Neural progenitor cell (in vitro differentiated cells): ENCODE results near the gene PSD4. TPM values are rescaled to one million over a fixed set of nuclear protein-coding genes. Genes with fewer than 3 reads are reported as not detected.

Experiments
- DNase-seq: peaks from one replicate; pipeline ENCODE4 v3.0.0-alpha.2; 2016; ENCODE audit warnings: low spot score
- H2AFZ ChIP-seq: fragments of 200-600 bp; sonication (generic); replicated peaks from 2 replicates; pipeline ENCODE4 v1.6.1; 2016; ENCODE audit warnings: antibody characterized with exemption
- H3F3A ChIP-seq: fragments of 200-600 bp; sonication (generic); 2 replicates; pipeline ENCODE4 v1.6.1; 2016; ENCODE audit warnings: antibody characterized with exemption, low read depth
- H3K27ac ChIP-seq: fragments of 200-600 bp; sonication (generic); 2 replicates; pipeline ENCODE4 v1.5.1; 2016; ENCODE audit warnings: mild to moderate bottlenecking
- H3K27me3 ChIP-seq: fragments of 200-600 bp; sonication (generic); 2 replicates; pipeline ENCODE4 v1.6.1; 2016; ENCODE audit warnings: mild to moderate bottlenecking, moderate library complexity
- H3K36me3 ChIP-seq: fragments of 200-600 bp; sonication (generic); 2 replicates; pipeline ENCODE4 v1.5.1; 2016
- H3K4me1 ChIP-seq: fragments of 200-600 bp; sonication (generic); 2 replicates; pipeline ENCODE4 v1.6.1; 2016; ENCODE audit warnings: mixed run types
- H3K4me2 ChIP-seq: fragments of 200-600 bp; sonication (generic); 2 replicates; pipeline ENCODE4 v1.6.1; 2016
- H3K4me3 ChIP-seq: fragments of 200-600 bp; sonication (generic); 2 replicates; pipeline ENCODE4 v1.5.1; 2016
- H3K79me2 ChIP-seq: fragments of 200-600 bp; sonication (generic); 2 replicates; pipeline ENCODE4 v1.6.1; 2016; ENCODE audit warnings: low read depth
- H3K9ac ChIP-seq: fragments of 200-600 bp; sonication (generic); 2 replicates; pipeline ENCODE4 v1.6.1; 2016
- H3K9me3 ChIP-seq: fragments of 200-600 bp; sonication (generic); 2 replicates; pipeline ENCODE4 v1.5.1; 2016; ENCODE audit warnings: low read depth
- H4K20me1 ChIP-seq: fragments of 200-600 bp; sonication (generic); 2 replicates; pipeline ENCODE4 v1.6.1; 2016; ENCODE audit warnings: low read depth
- H3K27ac Mint-ChIP-seq: 3 replicates; pipeline ENCODE4 v1.8.0; 2021; ENCODE audit warnings: mixed read lengths
- H3K27me3 Mint-ChIP-seq: 2 replicates; pipeline ENCODE4 v1.8.0; 2022; ENCODE audit warnings: low read depth, mild to moderate bottlenecking, inconsistent platforms, moderate library complexity, mixed read lengths; ENCODE audit not compliant: insufficient read depth
- H3K36me3 Mint-ChIP-seq: 3 replicates; pipeline ENCODE4 v1.8.0; 2021; ENCODE audit warnings: mixed read lengths
- H3K4me1 Mint-ChIP-seq: 3 replicates; pipeline ENCODE4 v1.8.0; 2021; ENCODE audit warnings: mixed read lengths
- H3K4me3 Mint-ChIP-seq: 3 replicates; pipeline ENCODE4 v1.8.0; 2021; ENCODE audit warnings: mild to moderate bottlenecking, moderate library complexity, mixed read lengths
- H3K9me3 Mint-ChIP-seq: 3 replicates; pipeline ENCODE4 v1.8.0; 2020; ENCODE audit warnings: mixed read lengths
- CTCF ChIP-seq: fragments of 200-600 bp; sonication (generic); IDR thresholded peaks from 2 replicates; pipeline ENCODE4 v1.5.1; 2017; ENCODE audit warnings: antibody characterized with exemption, mild to moderate bottlenecking
- EZH2 ChIP-seq: fragments of 200-600 bp; sonication (generic); IDR thresholded peaks from 2 replicates; pipeline ENCODE4 v1.6.1; 2017; ENCODE audit warnings: antibody characterized with exemption, mild to moderate bottlenecking, moderate library complexity
- EZH2phosphoT487 ChIP-seq: fragments of 200-600 bp; sonication (generic); IDR thresholded peaks from 2 replicates; pipeline ENCODE4 v1.6.1; 2017; ENCODE audit warnings: antibody characterized with exemption
- total RNA-seq: library from RNA; depleted of rRNA; stranded (reverse); fragments of >200 nt; gene quantifications from 2 replicates; pipeline ENCODE4 v1.2.3, GENCODE V29; 2015; ENCODE audit warnings: low replicate concordance

Gene PSD4
- total RNA-seq, 1 donor from 2014 or later, result 0.02 TPM

GRCh38 chr2:113160962-113161361 lies 12.8 kb upstream of the PSD4 start:
- Histone ChIP-seq H3K27ac (no peak overlapping the region), H3K9ac (no peak overlapping the region), H3K4me2 (no peak overlapping the region), H3K79me2 (no peaks in the 10 kb centered on the region), H2AFZ (no peak overlapping the region), H3K36me3 (no peaks in the 10 kb centered on the region), H3K4me3 (no peak overlapping the region), H3K27me3 (peaks cover 42% of the 10 kb centered on the region), H3K4me1 (peaks cover 19% of the 10 kb centered on the region), H3K9me3 (no peaks in the 10 kb centered on the region), H4K20me1 (no peaks in the 10 kb centered on the region), H3F3A (peaks cover 10% of the 10 kb centered on the region)
- H3K9me3 Mint-ChIP-seq, result no peaks in the 10 kb centered on the region
- no peak overlapping the region for H3K4me3 Mint-ChIP-seq
- no peak overlapping the region for H3K27ac Mint-ChIP-seq
- no peak for DNase-seq
- H3K4me1 Mint-ChIP-seq, result peaks cover 45% of the 10 kb centered on the region
- H3K27me3 Mint-ChIP-seq, result peaks cover 26% of the 10 kb centered on the region
- TF ChIP-seq EZH2phosphoT487, result no peak
- no peak for TF ChIP-seq CTCF
- TF ChIP-seq EZH2, result no peak
- no peaks in the 10 kb centered on the region for H3K36me3 Mint-ChIP-seq

- H3K36me3 Mint-ChIP-seq, result no peaks in the 10 kb centered on the region
- H3K27ac Mint-ChIP-seq, result no peak overlapping the region
- no peaks in the 10 kb centered on the region for H3K9me3 ChIP-seq
- H3K27me3 ChIP-seq, result peaks cover 30% of the 10 kb centered on the region
- peaks cover 44% of the 10 kb centered on the region for H3K4me1 Mint-ChIP-seq
- H2AFZ ChIP-seq, result no peak overlapping the region
- H3K4me3 ChIP-seq, result no peak overlapping the region
- no peak overlapping the region for H3K4me3 Mint-ChIP-seq
- H3K27me3 Mint-ChIP-seq, result peaks cover 19% of the 10 kb centered on the region
- H3K79me2 ChIP-seq, result no peaks in the 10 kb centered on the region
- no peaks in the 10 kb centered on the region for H3F3A ChIP-seq
- H3K4me1 ChIP-seq, result peaks cover 11% of the 10 kb centered on the region
- H3K4me2 ChIP-seq, result no peak overlapping the region
- no peaks in the 10 kb centered on the region for H3K36me3 ChIP-seq
- no peak overlapping the region for H3K9ac ChIP-seq
- H3K9me3 Mint-ChIP-seq, result no peaks in the 10 kb centered on the region
- no peak for TF ChIP-seq CTCF
- no peak for TF ChIP-seq EZH2phosphoT487
- TF ChIP-seq EZH2, result no peak
- no peaks in the 10 kb centered on the region for H4K20me1 ChIP-seq
- H3K27ac ChIP-seq, result no peak overlapping the region
- no peak for DNase-seq
Measured at GRCh38 chr2:113162173-113162572, 11.6 kb upstream of the PSD4 start.

DNA sequence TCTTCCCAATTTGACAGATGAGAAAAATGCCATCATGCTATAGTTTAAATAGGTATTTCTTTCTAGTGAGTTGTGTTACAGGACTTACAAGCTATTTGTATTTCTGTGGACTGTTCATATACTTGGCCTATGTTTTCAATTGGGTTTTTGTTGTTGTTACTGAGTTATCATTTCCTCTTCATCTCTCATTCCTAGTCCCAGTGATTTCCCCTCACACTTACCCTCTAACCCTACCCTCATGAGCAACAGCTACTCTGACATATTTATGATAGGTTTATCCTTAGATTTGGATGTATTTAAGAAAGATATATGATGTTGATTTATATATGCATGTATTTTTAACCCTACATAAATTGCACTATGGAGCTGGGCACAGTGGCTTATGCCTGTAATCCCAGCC lies 10.9 kb upstream of the PSD4 start:
- Mint-ChIP-seq H3K4me3 (no peak overlapping the region), H3K27me3 (peaks cover 18% of the 10 kb centered on the region), H3K4me1 (peaks cover 43% of the 10 kb centered on the region), H3K27ac (no peak overlapping the region), H3K36me3 (no peaks in the 10 kb centered on the region), H3K9me3 (no peaks in the 10 kb centered on the region)
- no peak overlapping the region for H3K27ac ChIP-seq
- no peaks in the 10 kb centered on the region for H4K20me1 ChIP-seq
- H3K9ac ChIP-seq, result no peak overlapping the region
- H3F3A ChIP-seq, result no peaks in the 10 kb centered on the region
- no peak overlapping the region for H2AFZ ChIP-seq
- H3K4me2 ChIP-seq, result no peak overlapping the region
- H3K27me3 ChIP-seq, result peaks cover 24% of the 10 kb centered on the region
- no peak overlapping the region for H3K4me3 ChIP-seq
- no peak for TF ChIP-seq EZH2phosphoT487
- no peak for TF ChIP-seq CTCF
- no peak for TF ChIP-seq EZH2
- peaks cover 11% of the 10 kb centered on the region for H3K4me1 ChIP-seq
- no peaks in the 10 kb centered on the region for H3K36me3 ChIP-seq
- no peaks in the 10 kb centered on the region for H3K9me3 ChIP-seq
- H3K79me2 ChIP-seq, result no peaks in the 10 kb centered on the region
- DNase-seq, result no peak
